Activated CD8-positive, alpha-beta memory T cell treated with anti-CD3 and anti-CD28 coated beads, Interleukin-2, amount 10 ng/mL, durations not matched to agents 7 days and 5 days (primary cell): ENCODE measurements around the gene STAP1. TPM values are rescaled to one million over a fixed set of nuclear protein-coding genes. Genes with fewer than 3 reads are reported as not detected.

Experiments
- total RNA-seq, 2 experiments: library from RNA; stranded (reverse); gene quantifications; one replicate each; pipeline ENCODE4 v1.2.3, GENCODE V29; 2021

Gene STAP1
- total RNA-seq, 2 experiments from 2014 or later = 29.1 to 32.4 TPM

Other genes starting within 250 kb of the STAP1 start
- 10 to 100 TPM; 37.4 to 46.5 TPM for gene CENPC, start 13.2 kb upstream of the STAP1 start, total RNA-seq
- gene UBA6, start 142.4 kb downstream of the STAP1 start, total RNA-seq = 10 to 100 TPM; 88.2 to 91.2 TPM
- not detected for gene GNRHR, start 195.7 kb downstream of the STAP1 start, total RNA-seq